Measurements from ENCODE around the gene LIN7C. TPM values are rescaled to one million over a fixed set of nuclear protein-coding genes. Genes with fewer than 3 reads are reported as not detected.

LIN7C gene
- total and polyA plus RNA-seq, 4 donors: 5.5 to 55.9 (median 16.7) TPM

- Histone ChIP-seq H3K4me3 (no peak overlapping the region), H3K27ac (ENCODE audit: low read depth in 1 of 2, low read length in 1 of 2) (no peak overlapping the region), H3K36me3 (ENCODE audit: control insufficient read depth in 4 of 4, insufficient read depth in 4 of 4, low read length in 4 of 4) (no peaks in the 10 kb centered on the region), H3K4me1 (ENCODE audit: control insufficient read depth in 5 of 5, insufficient read depth in 5 of 5, low read length in 5 of 5) (peaks cover 0 to 27% (median 10%) of the 10 kb centered on the region in 5 donors), H3K9ac (ENCODE audit: insufficient read depth in 1 of 2, low read length in 2 of 2) (no peak overlapping the region), H3K9me3 (ENCODE audit: control insufficient read depth in 4 of 4, insufficient read depth in 3 of 4, low read length in 3 of 4) (no peaks in the 10 kb centered on the region), H3K27me3 (ENCODE audit: control insufficient read depth in 3 of 3, insufficient read depth in 3 of 3, low read length in 2 of 3) (peaks cover 0 to 39% (median 0%) of the 10 kb centered on the region in 3 donors)
- TF ChIP-seq CTCF (IDR thresholded peaks at IDR 0.05; ENCODE audit: control extremely low read depth, extremely low read depth): no peak
- DNase-seq (no peak), ATAC-seq (ENCODE audit: insufficient read depth, low FRiP score) (no peak)
- WGBS, 2 donors: 93 to 96% methylated on average over 13 of the region's 13 CpGs
These were observed 39.2 kb downstream of the LIN7C start for GRCh38 chr11:27467181-27467913.

- Histone ChIP-seq H3K9ac (ENCODE audit: insufficient read depth in 1 of 2, low read length in 2 of 2) (no peak overlapping the region), H3K36me3 (ENCODE audit: control insufficient read depth in 4 of 4, insufficient read depth in 4 of 4, low read length in 4 of 4) (no peaks in the 10 kb centered on the region), H3K4me1 (ENCODE audit: control insufficient read depth in 5 of 5, insufficient read depth in 5 of 5, low read length in 5 of 5) (peaks cover 0 to 25% (median 8%) of the 10 kb centered on the region in 5 donors), H3K9me3 (ENCODE audit: control insufficient read depth in 4 of 4, insufficient read depth in 3 of 4, low read length in 3 of 4) (no peaks in the 10 kb centered on the region), H3K27ac (ENCODE audit: low read depth in 1 of 2, low read length in 1 of 2) (no peak overlapping the region), H3K27me3 (ENCODE audit: control insufficient read depth in 3 of 3, insufficient read depth in 3 of 3, low read length in 2 of 3) (peaks cover 0 to 36% (median 0%) of the 10 kb centered on the region in 3 donors), H3K4me3 (no peak overlapping the region)
- DNase-seq (no peak), ATAC-seq (ENCODE audit: insufficient read depth, low FRiP score) (no peak)
- no peak for TF ChIP-seq CTCF (IDR thresholded peaks at IDR 0.05; ENCODE audit: control extremely low read depth, extremely low read depth)
- 90% methylated on average over 1 of the region's 1 CpG for WGBS, 2 donors
These were observed 40.2 kb downstream of the LIN7C start for GRCh38 chr11:27466363-27466762.

GRCh38 chr11:27465629-27466028, 40.9 kb downstream of the LIN7C start:
- no peaks in the 10 kb centered on the region for H3K9me3 ChIP-seq (ENCODE audit: control insufficient read depth in 4 of 4, insufficient read depth in 3 of 4, low read length in 3 of 4)
- H3K9ac ChIP-seq (ENCODE audit: insufficient read depth in 1 of 2, low read length in 2 of 2): no peak overlapping the region
- 80 to 88% methylated on average over 3 of the region's 3 CpGs for WGBS, 2 donors
- H3K27ac ChIP-seq (ENCODE audit: low read depth in 1 of 2, low read length in 1 of 2): peak overlapping the region in 1 of 2 donors; percentile 21
- no peaks in the 10 kb centered on the region for H3K36me3 ChIP-seq (ENCODE audit: control insufficient read depth in 4 of 4, insufficient read depth in 4 of 4, low read length in 4 of 4)
- TF ChIP-seq CTCF (IDR thresholded peaks at IDR 0.05; ENCODE audit: control extremely low read depth, extremely low read depth): no peak
- no peak for ATAC-seq (ENCODE audit: insufficient read depth, low FRiP score)
- no peak overlapping the region for H3K4me3 ChIP-seq
- no peak for DNase-seq
- peaks cover 0 to 20% (median 5%) of the 10 kb centered on the region in 5 donors for H3K4me1 ChIP-seq (ENCODE audit: control insufficient read depth in 5 of 5, insufficient read depth in 5 of 5, low read length in 5 of 5)
- peaks cover 0 to 29% (median 0%) of the 10 kb centered on the region in 3 donors for H3K27me3 ChIP-seq (ENCODE audit: control insufficient read depth in 3 of 3, insufficient read depth in 3 of 3, low read length in 2 of 3)

Data from lung (tissue), 12 donors.